K562 (cell line): Measurements from ENCODE around the gene KRTAP20-3.

Experiments used
- CTCF ChIP-seq, 3 experiments: IDR thresholded peaks in 2 of 3; conservative IDR thresholded peaks in 1 of 3; 2 replicates each; pipeline ENCODE4 v1.5.1; 2011 to 2012; ENCODE audit warnings: low read length in 3 of 3, mild to moderate bottlenecking in 3 of 3, control low read depth in 2 of 3, improper control_type of control experiment in 1 of 3, inconsistent platforms in 1 of 3, low read depth in 1 of 3, mixed read lengths in 1 of 3, moderate library complexity in 1 of 3; ENCODE audit not compliant: insufficient read depth in 2 of 3
- ELF1 ChIP-seq: fragments of 200-800 bp; sonication (Bioruptor generic); IDR thresholded peaks from 2 replicates; pipeline ENCODE4 v1.6.1; 2016; ENCODE audit warnings: missing genetic modification characterization, missing compliant biosample characterization
- ERF ChIP-seq: fragments of 450-650 bp; formaldehyde crosslinking; IDR thresholded peaks from 2 replicates; pipeline ENCODE4 v1.4.0; 2020; ENCODE audit warnings: mild to moderate bottlenecking, mixed read lengths
- MEF2D ChIP-seq: conservative IDR thresholded peaks from 2 replicates; pipeline ENCODE4 v1.6.1; 2016; ENCODE audit warnings: low read depth, missing genetic modification characterization, missing compliant biosample characterization
- POLR2AphosphoS5 ChIP-seq: IDR thresholded peaks from 2 replicates; pipeline ENCODE4 v1.6.1; 2011; ENCODE audit warnings: mild to moderate bottlenecking, low read depth, low read length, moderate library complexity; ENCODE audit not compliant: control insufficient read depth, insufficient read depth
- SP1 ChIP-seq: sonication (generic); formaldehyde crosslinking; IDR thresholded peaks from 2 replicates; pipeline ENCODE4 v1.8.1; 2022; ENCODE audit warnings: mild to moderate bottlenecking, missing genetic modification reagents
- TF ChIP-seq, protein P1 (sequence below): IDR thresholded peaks from 2 replicates; pipeline ENCODE4 v1.6.1; 2016; ENCODE audit warnings: missing genetic modification characterization, missing compliant biosample characterization

DNA sequence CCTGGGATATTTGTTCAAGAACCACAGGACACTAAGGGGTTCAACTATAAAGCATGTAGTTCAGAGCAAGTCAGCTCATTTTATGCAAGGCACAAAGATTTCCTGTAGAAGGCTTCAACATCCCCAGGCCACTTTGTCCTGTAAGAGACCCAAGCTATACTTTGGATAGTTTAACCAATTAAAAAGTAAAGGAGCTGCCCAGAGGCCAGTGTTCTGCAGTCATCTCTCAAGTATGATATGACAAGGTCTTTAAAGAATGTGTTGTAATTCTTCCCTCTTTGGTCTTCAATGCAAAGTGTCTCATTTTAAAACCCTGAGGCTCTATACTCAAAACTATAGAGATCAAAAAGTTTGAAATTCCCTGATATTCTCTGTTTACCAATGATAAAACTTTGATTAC is 34.1 kb downstream of the KRTAP20-3 start:
- TF ChIP-seq ERF (no peak), MEF2D (tag) (no peak), POLR2AphosphoS5 (no peak), ELF1 (no peak), SP1 (CRISPR knock-in tag) (no peak), CTCF (IDR thresholded peaks at IDR 0.05 in 2 of 3, conservative IDR thresholded peaks at IDR 0.05 in 1 of 3; ENCODE audit: insufficient read depth in 2 of 3, low read depth in 1 of 3, low read length in 3 of 3) (no peak)
- TF ChIP-seq, protein P1, sequence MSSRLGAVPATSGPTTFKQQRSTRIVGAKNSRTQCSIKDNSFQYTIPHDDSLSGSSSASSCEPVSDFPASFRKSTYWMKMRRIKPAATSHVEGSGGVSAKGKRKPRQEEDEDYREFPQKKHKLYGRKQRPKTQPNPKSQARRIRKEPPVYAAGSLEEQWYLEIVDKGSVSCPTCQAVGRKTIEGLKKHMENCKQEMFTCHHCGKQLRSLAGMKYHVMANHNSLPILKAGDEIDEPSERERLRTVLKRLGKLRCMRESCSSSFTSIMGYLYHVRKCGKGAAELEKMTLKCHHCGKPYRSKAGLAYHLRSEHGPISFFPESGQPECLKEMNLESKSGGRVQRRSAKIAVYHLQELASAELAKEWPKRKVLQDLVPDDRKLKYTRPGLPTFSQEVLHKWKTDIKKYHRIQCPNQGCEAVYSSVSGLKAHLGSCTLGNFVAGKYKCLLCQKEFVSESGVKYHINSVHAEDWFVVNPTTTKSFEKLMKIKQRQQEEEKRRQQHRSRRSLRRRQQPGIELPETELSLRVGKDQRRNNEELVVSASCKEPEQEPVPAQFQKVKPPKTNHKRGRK (tag) = no peak
